ENCODE data around the gene LEPROT.

- TF ChIP-seq POLR2A (IDR thresholded peaks at IDR 0.05) (no peak), CTCF (IDR thresholded peaks at IDR 0.05 in 8 of 11, conservative IDR thresholded peaks at IDR 0.05 in 3 of 11) (no peak), POLR2AphosphoS5 (IDR thresholded peaks at IDR 0.05) (no peak)
Observed at GRCh38 chr1:65442442-65442841, 22.0 kb downstream of the LEPROT start.

All from spleen (tissue), 7 donors.